Fibroblast of skin of right biceps (primary cell): ENCODE measurements around the gene B4GALT4.
"Not testable (repeated sequence)": the region's sequence is repeated elsewhere in the genome, so short reads cannot be mapped to it uniquely, and the experiment has no call there.

ENCODE experiments used
- DNase-seq: peaks from one replicate; pipeline ENCODE4 v3.0.0-alpha.2; 2013

B4GALT4 gene

DNA sequence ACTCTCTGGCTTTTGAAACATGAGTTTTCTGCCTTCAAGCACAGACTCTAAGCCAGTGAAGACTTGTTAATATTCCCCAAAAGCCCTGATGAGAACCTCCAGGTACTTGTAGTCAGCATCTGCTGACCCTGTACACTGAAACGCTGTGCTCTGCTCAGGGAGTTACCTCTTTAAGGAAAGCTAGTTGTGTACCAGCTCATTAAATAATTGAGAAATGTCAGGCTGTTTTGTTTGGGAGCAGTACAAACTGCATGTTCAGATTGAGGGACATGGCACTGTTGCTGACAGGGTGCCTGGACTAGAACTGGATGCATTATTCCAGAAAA is 45.6 kb downstream of the B4GALT4 start:
- DNase-seq = no peak

DNA sequence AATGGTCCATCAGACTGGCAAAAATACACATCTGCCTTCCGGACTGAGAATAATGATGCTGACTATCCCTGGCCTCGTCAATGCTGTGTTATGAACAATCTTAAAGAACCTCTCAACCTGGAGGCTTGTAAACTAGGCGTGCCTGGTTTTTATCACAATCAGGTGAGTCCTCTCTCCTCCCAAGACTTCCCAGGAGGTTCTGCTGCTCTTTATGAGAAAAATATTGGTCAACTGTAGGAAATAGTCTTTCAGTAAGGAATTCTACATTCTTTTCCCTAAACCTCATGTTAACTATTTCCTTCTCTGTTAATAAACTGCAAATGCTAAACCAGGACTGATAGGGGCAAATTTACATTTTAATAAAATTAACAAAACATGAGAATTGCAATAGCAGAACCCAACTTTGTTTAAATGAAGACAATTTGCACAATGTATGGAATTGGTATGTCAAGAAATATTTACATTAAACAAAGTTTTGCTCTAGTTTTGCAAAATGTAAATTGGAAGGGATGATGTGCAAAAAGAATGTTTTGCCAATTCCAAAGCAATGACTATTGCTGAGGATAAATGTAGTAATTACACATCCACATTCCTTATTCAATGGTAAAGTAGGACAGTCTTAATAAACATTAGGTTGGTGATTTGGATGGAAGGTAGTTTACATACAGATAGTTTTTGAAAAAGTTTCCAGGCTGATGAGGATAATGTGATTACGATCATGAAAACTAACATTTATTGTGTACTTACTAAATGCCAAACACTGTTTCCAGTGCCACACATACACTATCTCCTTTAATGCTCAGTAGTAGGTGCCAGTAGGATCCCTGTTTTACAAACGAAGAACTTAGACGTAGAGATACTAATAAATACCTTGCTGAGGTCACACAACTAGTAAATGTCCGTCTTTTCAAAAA is 46.2 kb downstream of the B4GALT4 start:
- DNase-seq = peak; percentile 70

DNA sequence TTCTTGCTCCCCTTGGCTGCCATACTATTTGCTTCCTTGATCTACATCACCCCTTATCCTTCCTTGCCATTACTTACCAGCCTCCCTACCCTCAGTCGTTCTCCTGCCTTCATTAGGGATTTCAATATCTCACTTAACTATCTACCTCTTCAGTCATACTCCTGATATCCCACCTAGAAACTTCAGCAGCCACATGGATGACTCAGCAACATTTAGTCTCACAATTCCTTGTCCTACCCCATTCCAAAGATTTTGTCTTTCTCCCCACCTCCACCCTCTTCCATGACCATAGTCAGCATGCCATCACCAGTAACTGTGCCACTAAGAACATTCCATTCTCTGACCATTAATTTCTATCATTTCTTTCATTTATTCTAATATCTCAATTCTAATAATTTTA is 48.9 kb downstream of the B4GALT4 start:
- peak; percentile 13 for DNase-seq

DNA sequence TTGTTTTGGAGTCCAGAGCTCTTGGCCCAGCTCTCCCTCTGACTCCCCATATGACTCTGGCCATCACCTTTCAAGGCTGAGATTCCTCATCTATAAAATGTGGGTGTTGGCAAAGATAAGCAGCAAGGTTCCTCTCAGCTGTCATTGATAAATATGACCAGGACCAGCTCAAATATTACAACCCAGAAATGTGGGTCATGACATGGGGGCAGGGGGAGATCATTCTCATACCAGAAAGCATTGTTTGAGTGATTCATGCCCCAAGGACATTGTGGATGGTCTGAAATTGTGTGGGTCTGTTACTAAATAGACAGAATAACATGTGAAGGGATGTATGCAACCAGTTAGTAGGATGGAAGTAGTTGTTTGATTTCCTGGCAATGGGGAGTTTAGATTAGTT is 53.4 kb downstream of the B4GALT4 start:
- peak; percentile 22 for DNase-seq

DNA sequence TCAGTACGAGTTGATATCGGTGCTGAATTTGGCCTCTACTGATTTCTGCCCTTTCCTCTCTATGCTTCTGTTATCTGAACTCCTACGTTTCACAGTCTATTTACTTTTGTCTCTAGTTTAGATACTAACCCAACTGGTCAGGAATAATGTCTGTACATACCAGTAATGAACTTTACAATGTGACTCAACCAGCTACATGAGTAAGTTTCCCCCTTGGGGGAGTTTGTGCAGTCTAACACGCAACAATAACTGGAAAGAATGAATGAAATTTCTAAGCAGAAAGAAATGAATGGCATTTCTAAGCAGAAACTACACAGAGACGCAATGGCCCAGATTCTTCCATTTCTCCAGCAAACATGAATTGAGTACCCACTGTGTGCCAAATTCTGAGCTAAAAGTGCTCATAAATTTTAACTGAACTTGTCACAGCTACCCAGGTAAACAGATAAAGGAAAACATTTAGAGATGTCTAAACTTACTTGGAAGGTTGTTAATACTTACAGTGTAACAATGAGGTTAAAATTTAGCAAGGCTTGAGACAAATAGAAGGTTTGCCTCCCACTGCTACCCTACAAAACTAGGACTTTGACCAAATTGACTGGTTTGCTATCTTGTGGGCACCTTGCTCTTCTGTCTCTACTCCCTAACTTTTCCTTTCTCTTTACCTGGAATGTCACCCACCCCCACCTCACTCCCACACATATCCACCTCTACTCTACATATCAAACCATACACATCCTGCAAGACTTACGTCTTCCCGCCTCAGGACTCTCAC is 55.7 kb downstream of the B4GALT4 start:
- peak; percentile 89 for DNase-seq

DNA sequence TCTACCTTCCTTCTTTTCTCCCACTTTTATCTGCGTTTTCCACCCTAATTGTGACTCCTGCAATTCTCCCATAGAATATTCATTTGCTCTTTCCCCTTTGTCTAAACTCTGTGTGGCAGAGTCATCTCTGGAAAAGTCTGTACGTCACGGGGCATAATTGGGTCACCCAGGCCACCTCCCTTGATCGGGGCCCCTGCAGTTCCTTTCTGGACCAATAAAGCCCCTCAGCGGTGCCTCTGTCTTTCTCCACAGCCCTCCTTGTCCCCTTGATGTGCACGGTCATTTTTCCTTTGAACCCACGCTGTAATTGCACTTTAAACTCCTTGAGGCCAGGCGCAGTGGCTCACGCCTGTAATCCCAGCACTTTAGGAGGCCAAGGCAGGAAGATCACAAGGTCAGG is 56.6 kb downstream of the B4GALT4 start:
- no peak for DNase-seq

DNA sequence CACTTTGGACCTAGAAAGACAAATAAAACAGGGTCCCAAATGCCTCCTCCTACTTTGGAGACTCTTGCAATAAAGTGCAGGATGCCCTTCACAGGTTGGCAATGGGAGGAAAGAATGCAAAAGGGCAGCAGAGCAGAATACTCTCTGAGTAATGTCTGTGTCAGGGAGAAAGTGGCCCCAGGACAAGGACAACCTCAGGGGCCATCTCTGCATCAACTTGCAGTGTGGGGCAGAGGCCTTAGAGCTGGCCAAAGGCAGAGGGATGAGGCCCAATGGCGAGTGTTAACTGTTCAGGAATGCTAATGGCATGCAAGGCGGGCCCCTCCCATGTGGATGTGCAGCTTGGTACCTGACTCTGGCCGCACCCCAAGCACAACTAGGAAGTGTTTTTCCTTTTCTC is 58.9 kb downstream of the B4GALT4 start:
- DNase-seq = peak; percentile 36

DNA sequence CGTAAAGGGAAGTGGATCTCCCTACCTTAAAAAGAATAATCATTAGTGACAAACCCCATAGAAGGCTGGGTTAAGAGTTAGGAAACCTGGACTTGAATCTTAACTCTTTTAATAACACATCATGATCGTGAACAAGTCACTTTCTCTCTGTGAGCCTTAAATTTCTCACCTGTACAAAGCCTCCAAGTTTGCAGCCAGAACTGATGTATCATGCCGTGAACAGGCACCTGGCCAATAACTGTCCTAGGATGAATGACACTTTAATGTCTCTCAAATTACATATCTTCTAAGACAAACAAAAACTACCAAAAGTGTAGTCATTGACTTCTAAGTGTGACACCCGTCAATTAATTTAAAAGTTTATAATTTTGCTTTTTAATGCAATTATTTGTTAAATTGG is 63.4 kb downstream of the B4GALT4 start:
- DNase-seq = no peak

DNA sequence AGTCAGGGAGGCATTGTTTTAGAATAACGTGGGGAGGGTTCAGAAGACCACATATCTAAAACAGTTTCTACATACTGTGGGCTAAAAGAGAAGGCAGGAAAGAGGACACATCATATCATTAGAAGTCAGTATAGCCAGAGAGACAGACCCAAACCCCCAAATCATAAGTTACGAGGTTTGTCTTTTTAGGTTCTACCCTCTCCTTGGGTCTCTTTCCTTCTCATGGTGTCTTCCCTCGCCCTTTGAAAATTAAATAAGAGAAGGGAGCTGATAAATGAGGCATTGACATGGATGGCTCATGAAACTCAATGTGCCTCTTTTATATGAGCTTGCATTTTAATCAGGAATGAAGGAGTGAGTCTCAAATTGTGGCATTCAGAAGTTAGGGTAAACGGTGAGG is 63.9 kb downstream of the B4GALT4 start:
- DNase-seq = no peak

DNA sequence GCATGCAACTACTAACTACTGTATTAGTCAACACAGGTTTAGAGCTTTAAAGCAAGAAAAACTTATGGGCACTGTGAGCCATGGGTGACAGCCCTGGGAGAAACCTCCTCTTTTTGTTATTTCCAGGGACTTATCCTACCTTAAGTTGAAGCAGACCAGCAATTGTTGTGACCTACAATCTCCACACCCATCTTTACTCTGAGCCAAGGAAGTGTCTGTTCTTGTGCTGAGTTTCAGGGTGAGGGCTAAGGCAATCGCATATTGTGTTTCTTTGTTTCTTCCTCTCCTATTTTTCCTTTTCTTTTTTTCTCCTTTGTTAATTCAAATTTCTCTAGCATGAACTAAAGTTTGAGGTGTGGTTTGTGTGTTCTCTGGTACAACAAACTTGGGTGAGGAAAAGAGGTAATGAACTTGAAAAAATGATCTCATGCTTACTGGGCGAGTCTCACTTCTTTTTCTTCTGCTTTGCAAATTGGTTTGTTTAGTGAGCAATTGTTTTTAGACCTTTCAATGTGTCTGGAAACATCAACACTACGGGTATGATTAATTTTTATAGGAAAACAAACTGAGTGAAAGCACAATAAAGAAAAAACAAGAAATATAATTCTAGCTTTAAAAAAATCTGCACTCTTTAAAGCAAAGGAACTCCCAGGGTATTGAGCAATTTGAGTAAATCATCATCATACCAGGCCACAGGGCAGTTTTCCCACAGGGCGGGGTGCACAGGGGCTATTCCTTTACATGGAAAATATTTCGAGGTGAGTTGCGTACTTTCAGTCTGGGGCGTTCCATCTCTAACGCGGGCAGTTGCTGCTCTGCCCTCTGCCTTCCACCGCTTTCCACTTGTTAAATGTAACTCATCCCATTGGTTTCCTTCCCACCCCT is 64.6 kb downstream of the B4GALT4 start:
- DNase-seq = peak; percentile 26

DNA sequence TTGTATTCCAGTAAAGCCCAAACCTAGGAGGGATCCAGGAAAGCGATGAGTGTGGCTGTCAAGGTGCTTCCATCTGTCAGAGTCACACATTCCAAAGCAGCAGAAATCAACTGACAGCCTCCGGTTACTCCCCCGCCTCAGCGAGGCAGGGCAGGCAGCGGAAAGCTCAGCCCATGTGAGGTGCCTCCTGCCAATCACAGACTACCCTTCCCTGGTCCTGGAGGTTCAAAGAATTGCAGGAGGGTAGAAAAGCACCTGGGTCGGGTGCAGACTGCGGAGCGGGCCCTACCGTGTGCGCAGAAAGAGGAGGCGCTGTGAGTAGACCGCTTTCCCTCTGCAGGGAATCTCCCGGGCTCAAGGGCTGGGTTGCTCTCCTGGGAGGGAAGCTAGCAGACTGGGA is 67.4 kb downstream of the B4GALT4 start, which contains the start of gene UPK1B:
Gene UPK1B (plus strand): TSS at position 274 of the 400 bp plus-strand sequence. CDS start 13,144 bp downstream, outside the sequence.
- no peak for DNase-seq

DNA sequence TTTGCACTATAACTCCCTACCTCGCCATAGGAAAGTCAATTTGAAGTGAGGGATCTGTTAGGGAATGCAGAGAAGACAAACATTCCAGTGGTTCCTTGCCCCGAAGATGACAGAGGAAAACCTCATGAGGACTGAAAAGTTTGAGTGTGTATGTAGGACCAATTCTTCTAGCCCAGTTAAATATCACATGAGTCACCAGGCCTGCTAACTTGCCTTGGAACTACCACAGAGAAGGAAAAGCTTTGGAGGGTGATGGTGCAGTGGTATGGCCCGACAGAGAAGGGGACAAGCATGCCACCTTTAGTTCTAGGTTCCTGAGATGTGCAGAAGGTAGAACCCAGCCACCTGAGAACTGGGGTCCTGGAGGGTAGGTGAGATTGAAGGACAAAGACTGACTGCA is 69.9 kb downstream of the B4GALT4 start:
- DNase-seq = peak; percentile 36

DNA sequence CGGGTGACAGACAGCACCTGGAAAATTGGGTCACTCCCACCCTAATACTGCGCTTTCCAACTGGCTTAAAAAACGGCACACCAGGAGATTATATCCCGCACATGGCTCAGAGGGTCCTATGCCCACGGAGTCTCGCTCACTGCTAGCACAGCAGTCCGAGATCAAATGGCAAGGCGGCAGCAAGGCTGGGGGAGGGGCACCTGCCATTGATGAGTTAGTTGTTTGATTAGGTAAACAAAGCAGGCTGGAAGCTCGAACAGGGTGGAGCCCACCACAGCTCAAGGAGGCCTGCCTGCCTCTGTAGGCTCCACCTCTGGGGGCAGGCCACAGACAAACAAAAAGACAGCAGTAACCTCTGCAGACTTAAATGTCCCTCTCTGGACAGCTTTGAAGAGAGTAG is 75.9 kb downstream of the B4GALT4 start:
- not testable (repeated sequence) for DNase-seq
